Upper lobe of right lung (tissue), 1 donor: ENCODE measurements around the gene ARMH1. TPM values are rescaled to one million over a fixed set of nuclear protein-coding genes. Genes with fewer than 3 reads are reported as not detected.
"Not testable (repeated sequence)": the region's sequence is repeated elsewhere in the genome, so short reads cannot be mapped to it uniquely, and the experiment has no call there.

Experiments used
- ATAC-seq: fragments of 200-7000 bp; cut with Tn5 transposase; one replicate; pipeline ENCODE4 v1.9.1; 2020; ENCODE audit warnings: mild to moderate bottlenecking, moderate library complexity
- DNase-seq: peaks from one replicate; pipeline ENCODE4 v3.0.0-alpha.2; 2020
- H3K27ac ChIP-seq: fragments of 200-600 bp; one replicate; pipeline ENCODE4 v1.8.0; 2022
- H3K27me3 ChIP-seq: fragments of 200-600 bp; one replicate; pipeline ENCODE4 v1.8.0; 2022; ENCODE audit warnings: mild to moderate bottlenecking
- H3K36me3 ChIP-seq: fragments of 200-600 bp; one replicate; pipeline ENCODE4 v1.8.0; 2022
- H3K4me1 ChIP-seq: fragments of 200-600 bp; one replicate; pipeline ENCODE4 v1.8.0; 2022
- H3K4me3 ChIP-seq: fragments of 200-600 bp; one replicate; pipeline ENCODE4 v1.8.0; 2022; ENCODE audit warnings: mild to moderate bottlenecking
- H3K9me3 ChIP-seq: fragments of 200-600 bp; one replicate; pipeline ENCODE4 v1.8.0; 2022
- intact Hi-C: fragments of 100-400 bp; cut with DNase I; formaldehyde crosslinking; loops from one replicate; pipeline ENCODE4 v1.11.0; 2022
- total RNA-seq: library from RNA; stranded (reverse); fragmentation: NEBNext Ultra II Directional; extraction: Animal tissue kit (Norgen Biotek cat#: 25700); gene quantifications from one replicate; pipeline ENCODE4 v1.2.1, GENCODE V29; 2021
- TF ChIP-seq, protein P1 (sequence below): fragments of 200-600 bp; IDR thresholded peaks from one replicate; pipeline ENCODE4 v1.8.0; 2022; ENCODE audit warnings: antibody characterized with exemption
- donor health status: DM: no; HTN: yes; CAD: no; lungs with severe emphysema.

ARMH1 gene
- total RNA-seq, 1 donor from 2014 or later = 5.9 TPM

DNA sequence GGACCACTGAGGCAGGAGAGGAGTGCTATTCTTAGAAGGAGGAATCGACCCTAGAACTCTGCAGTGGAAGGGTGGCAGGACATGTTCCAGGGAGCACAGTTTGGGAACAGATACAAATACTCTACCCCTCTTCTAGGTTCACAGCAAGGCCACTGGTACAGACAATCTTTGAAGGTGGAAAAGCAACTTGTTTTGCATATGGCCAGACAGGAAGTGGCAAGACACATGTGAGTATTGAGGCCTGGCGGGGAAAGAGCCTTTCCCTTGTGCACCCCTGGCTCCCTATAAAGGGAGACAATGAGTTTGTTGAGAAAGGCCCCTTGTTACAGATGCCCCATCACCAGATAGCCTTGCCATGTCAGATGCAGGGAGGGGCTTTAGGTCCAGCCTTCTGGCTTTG lies 82.9 kb downstream of the ARMH1 start:
- Histone ChIP-seq H3K4me1 (no peaks in the 10 kb centered on the region), H3K36me3 (no peaks in the 10 kb centered on the region), H3K27ac (no peak overlapping the region), H3K27me3 (no peaks in the 10 kb centered on the region), H3K9me3 (no peaks in the 10 kb centered on the region), H3K4me3 (no peak overlapping the region)
- intact Hi-C loops = no loop called here
- DNase-seq = no peak
- no peak for ATAC-seq
- TF ChIP-seq, protein P1, sequence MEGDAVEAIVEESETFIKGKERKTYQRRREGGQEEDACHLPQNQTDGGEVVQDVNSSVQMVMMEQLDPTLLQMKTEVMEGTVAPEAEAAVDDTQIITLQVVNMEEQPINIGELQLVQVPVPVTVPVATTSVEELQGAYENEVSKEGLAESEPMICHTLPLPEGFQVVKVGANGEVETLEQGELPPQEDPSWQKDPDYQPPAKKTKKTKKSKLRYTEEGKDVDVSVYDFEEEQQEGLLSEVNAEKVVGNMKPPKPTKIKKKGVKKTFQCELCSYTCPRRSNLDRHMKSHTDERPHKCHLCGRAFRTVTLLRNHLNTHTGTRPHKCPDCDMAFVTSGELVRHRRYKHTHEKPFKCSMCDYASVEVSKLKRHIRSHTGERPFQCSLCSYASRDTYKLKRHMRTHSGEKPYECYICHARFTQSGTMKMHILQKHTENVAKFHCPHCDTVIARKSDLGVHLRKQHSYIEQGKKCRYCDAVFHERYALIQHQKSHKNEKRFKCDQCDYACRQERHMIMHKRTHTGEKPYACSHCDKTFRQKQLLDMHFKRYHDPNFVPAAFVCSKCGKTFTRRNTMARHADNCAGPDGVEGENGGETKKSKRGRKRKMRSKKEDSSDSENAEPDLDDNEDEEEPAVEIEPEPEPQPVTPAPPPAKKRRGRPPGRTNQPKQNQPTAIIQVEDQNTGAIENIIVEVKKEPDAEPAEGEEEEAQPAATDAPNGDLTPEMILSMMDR = no peak

DNA sequence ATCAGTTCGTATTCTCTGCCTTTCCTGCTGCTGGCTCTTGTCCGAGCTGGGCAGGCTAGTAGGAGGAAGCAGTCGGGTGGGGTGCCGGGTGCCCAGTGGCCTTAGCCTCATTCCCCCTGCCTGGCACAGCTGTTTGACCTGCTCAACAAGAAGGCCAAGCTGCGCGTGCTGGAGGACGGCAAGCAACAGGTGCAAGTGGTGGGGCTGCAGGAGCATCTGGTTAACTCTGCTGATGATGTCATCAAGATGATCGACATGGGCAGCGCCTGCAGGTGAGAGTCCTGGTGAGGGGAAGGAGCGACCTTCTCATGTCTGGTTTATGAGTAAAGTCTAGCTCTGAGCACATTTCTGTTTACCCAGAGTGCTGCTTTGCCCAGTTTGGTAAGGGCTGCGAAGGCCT lies 84.6 kb downstream of the ARMH1 start:
- no peak for ATAC-seq
- no peaks in the 10 kb centered on the region for H3K4me1 ChIP-seq
- intact Hi-C loops = no loop called here
- H3K27me3 ChIP-seq = no peaks in the 10 kb centered on the region
- H3K27ac ChIP-seq = no peak overlapping the region
- DNase-seq = no peak
- no peaks in the 10 kb centered on the region for H3K36me3 ChIP-seq
- H3K4me3 ChIP-seq = no peak overlapping the region
- TF ChIP-seq, protein P1 = no peak
- no peaks in the 10 kb centered on the region for H3K9me3 ChIP-seq

DNA sequence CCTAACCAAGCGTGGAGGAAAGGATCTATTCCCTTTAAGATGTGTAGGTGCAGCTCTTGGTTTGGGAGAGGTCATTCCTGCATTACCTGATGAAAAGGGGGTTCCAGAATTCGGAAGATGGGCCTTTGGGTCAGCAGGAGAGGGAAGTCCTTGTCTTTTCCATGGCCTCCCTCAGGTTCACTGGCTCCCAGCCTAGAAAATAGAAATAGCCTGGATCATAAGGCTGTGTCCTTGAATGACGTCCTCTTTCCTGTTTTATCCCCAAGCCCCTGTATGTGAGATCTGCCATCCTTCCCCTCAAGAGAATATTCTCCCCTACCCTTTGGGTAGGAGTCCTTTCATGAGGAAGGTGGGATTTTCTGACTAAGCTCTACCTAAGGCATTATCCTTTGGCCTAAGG lies 86.4 kb downstream of the ARMH1 start:
- no peaks in the 10 kb centered on the region for H3K4me1 ChIP-seq
- no peak overlapping the region for H3K4me3 ChIP-seq
- TF ChIP-seq, protein P1 = no peak
- intact Hi-C loops = no loop called here
- H3K27me3 ChIP-seq = no peaks in the 10 kb centered on the region
- H3K36me3 ChIP-seq = no peaks in the 10 kb centered on the region
- no peak for ATAC-seq
- no peak for DNase-seq
- no peak overlapping the region for H3K27ac ChIP-seq
- no peaks in the 10 kb centered on the region for H3K9me3 ChIP-seq

DNA sequence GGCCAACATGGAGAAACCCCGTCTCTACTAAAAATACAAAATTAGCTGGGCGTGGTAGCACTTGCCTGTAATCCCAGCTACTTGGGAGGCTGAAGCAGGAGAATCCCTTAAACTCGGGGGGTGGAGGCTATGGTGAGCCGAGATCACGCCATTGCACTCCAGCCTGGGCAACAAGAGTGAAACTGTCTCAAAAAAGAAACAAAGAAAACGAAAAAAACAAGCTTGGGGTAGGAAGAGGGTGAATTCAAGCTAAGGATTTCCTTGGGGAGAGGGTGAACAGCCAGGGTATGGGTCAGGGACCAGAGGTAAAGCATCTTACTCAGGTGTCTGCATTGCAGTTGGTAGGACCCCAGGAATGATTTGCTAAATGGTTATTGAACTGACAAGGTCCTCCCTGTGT lies 91.9 kb downstream of the ARMH1 start:
- H3K36me3 ChIP-seq, H3K27me3 ChIP-seq, ATAC-seq, H3K9me3 ChIP-seq, intact Hi-C loops, DNase-seq, H3K4me1 ChIP-seq, H3K27ac ChIP-seq, H3K4me3 ChIP-seq: not testable (repeated sequence)

Other genes with a start within 250 kb of the ARMH1 start
- 13.9 TPM for gene TMEM53, start 233 bp upstream of the ARMH1 start, total RNA-seq
- gene RNU5D-1, start 56.5 kb downstream of the ARMH1 start, total RNA-seq = not detected
- 0.93 TPM for gene KIF2C, start 65.1 kb downstream of the ARMH1 start, total RNA-seq
- gene RPS8, start 100.8 kb downstream of the ARMH1 start, total RNA-seq = 1,338 TPM
- gene BEST4, start 113.5 kb downstream of the ARMH1 start, total RNA-seq = not detected
- gene PLK3, start 125.7 kb downstream of the ARMH1 start, total RNA-seq = 38.8 TPM
- gene DYNLT4, start 132.6 kb downstream of the ARMH1 start, total RNA-seq = not detected
- 9.2 TPM for gene BTBD19, start 133.8 kb downstream of the ARMH1 start, total RNA-seq
- 0.64 TPM for gene PTCH2, start 168.5 kb downstream of the ARMH1 start, total RNA-seq